Hematopoietic multipotent progenitor cell treated with erythropoietin and hydrocortisone succinate and interleukin-3 and kit ligand, for 4 days (in vitro differentiated cells): ENCODE results near the gene LIPC.
A peak's percentile ranks its signal among the peaks of the same experiment; 100 is the strongest.
"Not testable (repeated sequence)": the region's sequence is repeated elsewhere in the genome, so short reads cannot be mapped to it uniquely, and the experiment has no call there.

Experiments used
- DNase-seq: peaks from one replicate; pipeline ENCODE4 v3.0.0-alpha.2; 2015

The LIPC gene

DNA sequence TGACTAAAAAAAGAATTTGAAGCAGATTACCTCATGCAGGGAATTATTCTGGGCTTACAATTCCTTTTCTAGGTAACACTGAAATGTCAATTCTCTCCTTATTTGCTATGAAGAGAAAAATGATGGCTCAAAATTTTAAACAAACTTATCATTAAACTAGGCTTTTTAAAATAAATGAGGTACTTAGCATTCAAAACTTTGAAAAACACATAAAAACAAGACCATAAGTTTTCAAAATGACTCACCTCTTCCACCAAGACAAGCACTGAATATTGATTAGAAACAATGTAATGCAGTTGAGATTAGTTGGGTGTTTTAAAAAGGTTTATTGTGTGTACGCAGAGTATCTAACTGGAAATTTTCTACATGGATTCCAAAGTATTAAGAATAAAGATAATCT is 163.1 kb downstream of the LIPC start:
- DNase-seq: no peak

DNA sequence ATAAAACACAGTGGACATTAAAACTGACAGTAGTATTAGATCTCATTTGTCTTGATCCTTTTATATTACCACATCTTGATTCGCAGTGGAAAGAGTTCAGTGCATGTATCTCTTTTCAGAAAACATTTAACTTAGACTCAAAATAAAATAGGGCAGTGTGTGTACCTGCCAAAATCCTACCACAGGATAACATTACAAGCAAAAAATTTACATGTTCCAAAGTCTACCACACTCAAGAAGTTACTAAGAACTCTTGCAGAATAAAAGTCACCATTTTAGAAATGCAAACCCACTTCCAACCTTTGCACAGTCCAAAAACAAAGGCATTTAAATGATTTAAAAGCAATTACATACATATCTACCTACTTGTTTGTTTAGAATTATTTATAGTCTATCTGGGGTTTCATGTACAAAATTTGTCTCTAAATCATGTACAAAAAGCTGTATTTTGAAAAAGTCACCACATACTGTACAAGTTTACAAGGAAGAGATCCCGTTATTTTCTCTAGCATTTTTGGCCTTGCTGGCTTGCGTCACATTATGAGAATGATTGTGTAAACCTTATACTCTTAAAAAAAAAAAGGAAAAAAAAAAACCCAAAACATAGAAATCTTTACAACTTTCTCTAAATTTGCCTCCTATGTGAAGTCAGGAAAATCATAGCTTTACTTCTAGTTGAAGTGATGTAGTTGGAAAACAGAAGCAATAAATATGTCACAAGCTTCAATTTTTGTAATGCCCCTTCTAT is 163.9 kb downstream of the LIPC start:
- no peak for DNase-seq

GRCh38 chr15:58597943-58598828 is 166.4 kb downstream of the LIPC start:
- DNase-seq: no peak

DNA sequence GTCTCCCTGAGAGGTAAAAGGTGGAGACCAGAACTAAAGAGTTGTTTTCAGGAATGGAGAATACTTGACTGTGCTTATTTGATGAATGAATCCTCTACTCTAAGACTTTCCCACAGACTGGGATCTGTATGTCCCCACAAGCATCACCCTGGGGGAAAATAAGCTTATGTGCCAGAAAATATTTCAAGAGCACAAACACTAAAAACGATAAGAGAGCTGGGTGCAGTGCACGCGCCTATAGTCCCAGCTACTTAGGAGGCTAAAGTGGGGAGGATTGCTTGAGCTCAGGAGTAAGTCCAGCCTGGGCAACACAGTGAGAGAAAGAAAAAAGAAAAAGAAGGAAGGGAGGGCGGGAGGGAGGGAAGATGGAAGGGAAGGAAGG is 167.0 kb downstream of the LIPC start:
- no peak for DNase-seq

DNA sequence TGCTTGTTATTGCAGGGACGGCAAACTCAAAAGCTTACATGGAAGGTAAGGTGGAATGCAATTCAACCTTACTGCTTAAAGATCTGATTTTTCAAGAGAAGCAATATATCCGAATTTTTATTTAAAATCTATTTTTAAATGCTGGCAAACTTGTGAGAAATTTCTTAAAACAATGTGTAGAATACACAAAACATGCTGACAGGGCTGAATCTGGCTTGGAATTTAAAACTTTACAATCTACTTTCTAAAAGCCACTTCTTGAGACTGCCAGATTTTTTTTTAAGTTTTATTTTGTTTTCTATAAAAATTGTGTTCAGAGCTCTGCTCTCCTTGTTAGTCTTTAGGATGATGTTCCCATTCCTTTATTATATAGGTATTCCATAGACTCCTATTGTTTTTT is 171.0 kb downstream of the LIPC start:
- no peak for DNase-seq

- not testable (repeated sequence) for DNase-seq
Measured at GRCh38 chr15:58603927-58604326, 172.1 kb downstream of the LIPC start.

- no peak for DNase-seq
Measured at GRCh38 chr15:58604455-58604923, 172.7 kb downstream of the LIPC start.

GRCh38 chr15:58605931-58606530 is 174.2 kb downstream of the LIPC start:
- peak; percentile 58 for DNase-seq

DNA sequence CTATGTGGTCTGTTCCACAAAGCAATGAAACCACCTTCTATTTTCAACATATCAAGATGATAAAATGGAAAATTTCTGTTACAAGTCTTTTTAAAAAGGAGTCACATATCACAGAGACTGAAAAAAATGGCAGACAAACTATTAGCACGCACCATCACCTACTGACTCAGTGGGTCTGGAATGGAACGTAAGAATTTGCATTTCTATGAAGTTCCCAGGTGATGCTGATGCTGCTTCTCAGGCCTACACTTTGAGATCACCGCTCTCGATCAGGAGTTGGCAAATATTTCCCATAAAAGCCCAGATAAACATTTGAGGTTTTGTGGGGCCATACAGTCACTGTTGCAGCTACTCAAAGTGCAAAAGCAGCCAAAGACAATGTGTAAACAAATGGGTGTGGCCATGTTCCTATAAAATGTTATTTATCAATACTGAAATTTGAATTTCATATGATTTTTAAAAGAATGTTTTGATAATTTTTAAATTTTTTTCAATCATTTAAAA is 174.8 kb downstream of the LIPC start:
- DNase-seq: no peak

GRCh38 chr15:58608129-58608590 is 176.4 kb downstream of the LIPC start:
- DNase-seq: peak; percentile 81

GRCh38 chr15:58608711-58609110 is 176.9 kb downstream of the LIPC start:
- no peak for DNase-seq

DNA sequence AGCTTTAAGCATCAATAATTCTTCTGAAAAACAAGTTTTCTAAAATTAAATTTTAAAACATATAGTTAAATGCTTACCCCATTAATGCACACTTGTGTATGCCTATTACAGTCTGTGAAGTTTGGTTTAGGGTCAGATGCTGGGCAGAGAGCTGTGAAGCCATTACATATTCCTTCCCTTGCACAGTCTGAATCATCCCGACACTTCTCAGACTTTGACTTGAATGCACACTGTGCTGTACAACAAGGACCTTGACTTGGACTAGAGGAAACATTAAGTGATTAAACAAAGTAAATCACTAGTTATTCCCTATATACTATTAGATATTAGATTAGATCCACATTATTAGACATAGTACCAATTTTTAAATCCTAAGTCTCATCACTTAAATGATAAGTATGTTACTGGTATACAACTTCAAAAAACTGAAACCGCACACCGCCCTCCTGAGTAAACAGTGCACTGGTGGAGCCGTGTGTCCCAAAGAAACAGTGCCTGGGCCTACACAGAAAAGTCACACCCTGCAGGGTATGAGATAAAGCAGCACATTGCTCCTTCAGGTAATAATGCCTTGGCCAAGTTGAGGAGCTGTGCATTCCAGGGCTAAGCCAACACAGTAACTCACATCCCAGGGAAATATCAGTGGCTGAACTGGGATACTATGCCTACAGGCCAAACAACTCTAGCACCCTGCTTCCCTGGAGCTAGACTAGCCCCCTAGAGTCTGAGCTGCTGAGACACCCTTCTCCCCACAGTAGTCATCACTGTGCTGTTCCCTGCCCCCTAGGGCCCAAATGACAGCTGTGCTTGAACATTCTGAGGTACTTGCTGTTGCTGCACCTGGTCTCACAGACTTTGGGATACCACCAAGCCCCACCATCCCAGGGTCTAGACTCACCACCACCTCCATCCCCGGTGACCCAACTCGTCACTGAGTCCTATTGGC is 180.2 kb downstream of the LIPC start:
- DNase-seq: no peak

DNA sequence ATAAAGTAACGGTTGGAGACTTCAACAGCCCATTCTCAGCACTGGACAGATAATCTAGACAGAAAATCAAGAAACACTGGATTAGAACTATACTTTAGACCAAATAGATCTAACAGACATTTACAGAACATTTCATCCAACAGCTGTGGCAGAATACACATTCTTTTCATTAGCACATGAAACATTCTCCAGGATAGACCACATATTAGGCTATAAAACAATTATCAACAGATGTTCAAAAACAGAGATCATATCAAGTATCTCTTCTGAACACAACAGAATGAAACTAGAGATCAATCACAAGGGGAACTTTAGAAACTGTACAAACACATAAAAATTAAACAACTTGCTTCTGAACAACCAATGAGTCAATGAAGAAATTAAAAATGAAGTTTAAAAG is 184.4 kb downstream of the LIPC start:
- no peak for DNase-seq
